ENCODE data around the gene ARFGAP3.
A peak's percentile ranks its signal among the peaks of the same experiment; 100 is the strongest.

The ARFGAP3 gene

DNA sequence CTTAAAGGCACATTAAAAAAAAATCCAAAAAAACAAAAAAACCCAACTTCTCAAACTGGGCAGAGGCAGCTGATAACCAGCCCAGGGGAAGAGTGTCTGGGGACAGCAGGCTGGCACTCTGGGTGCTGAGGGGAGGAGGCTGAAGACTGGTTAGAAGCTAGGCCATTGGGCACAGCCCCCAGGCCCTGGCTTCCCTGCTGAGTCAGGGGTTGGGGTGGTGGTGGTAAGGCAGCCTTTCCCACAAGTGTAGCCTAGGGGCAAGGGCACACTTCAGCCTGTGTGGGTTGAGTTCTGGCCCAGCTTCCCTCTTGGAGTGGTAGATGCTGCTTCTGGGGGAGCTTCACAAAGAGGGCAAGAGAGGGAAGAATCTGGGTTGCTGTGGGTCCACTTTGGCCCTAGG, 16.3 kb upstream of the ARFGAP3 start:
- no peak overlapping the region for H3K4me3 ChIP-seq (replicated peaks in 1 of 2; ENCODE audit: low read depth in 2 of 2, low read length in 2 of 2)
- TF ChIP-seq, protein P1, sequence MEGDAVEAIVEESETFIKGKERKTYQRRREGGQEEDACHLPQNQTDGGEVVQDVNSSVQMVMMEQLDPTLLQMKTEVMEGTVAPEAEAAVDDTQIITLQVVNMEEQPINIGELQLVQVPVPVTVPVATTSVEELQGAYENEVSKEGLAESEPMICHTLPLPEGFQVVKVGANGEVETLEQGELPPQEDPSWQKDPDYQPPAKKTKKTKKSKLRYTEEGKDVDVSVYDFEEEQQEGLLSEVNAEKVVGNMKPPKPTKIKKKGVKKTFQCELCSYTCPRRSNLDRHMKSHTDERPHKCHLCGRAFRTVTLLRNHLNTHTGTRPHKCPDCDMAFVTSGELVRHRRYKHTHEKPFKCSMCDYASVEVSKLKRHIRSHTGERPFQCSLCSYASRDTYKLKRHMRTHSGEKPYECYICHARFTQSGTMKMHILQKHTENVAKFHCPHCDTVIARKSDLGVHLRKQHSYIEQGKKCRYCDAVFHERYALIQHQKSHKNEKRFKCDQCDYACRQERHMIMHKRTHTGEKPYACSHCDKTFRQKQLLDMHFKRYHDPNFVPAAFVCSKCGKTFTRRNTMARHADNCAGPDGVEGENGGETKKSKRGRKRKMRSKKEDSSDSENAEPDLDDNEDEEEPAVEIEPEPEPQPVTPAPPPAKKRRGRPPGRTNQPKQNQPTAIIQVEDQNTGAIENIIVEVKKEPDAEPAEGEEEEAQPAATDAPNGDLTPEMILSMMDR (IDR thresholded peaks at IDR 0.05; ENCODE audit: low read depth, low read length): no peak
- DNase-seq (ENCODE audit: low read depth in 2 of 2): no peak

DNA sequence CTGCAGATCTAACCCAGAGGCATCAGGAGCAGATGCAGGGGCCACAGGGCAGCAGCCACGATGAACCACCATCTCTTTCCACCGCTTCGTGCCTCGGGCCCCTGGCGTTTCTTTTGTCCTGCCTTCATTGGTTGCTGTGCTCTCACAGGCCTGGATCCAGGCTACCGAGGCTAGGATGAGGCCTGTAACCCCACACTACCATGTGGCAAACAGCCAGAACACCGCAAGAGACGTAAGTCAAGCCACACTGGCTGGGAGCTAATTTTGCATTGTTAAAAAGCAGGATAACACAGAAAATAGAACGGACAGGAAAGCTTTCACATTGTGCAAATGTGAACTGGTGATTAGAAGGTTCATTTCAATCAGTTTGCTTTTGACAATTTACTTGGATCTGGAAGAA, 15.7 kb upstream of the ARFGAP3 start:
- TF ChIP-seq, protein P1 (IDR thresholded peaks at IDR 0.05; ENCODE audit: low read depth, low read length): no peak
- H3K4me3 ChIP-seq (replicated peaks in 1 of 2; ENCODE audit: low read depth in 2 of 2, low read length in 2 of 2): no peak overlapping the region

DNA sequence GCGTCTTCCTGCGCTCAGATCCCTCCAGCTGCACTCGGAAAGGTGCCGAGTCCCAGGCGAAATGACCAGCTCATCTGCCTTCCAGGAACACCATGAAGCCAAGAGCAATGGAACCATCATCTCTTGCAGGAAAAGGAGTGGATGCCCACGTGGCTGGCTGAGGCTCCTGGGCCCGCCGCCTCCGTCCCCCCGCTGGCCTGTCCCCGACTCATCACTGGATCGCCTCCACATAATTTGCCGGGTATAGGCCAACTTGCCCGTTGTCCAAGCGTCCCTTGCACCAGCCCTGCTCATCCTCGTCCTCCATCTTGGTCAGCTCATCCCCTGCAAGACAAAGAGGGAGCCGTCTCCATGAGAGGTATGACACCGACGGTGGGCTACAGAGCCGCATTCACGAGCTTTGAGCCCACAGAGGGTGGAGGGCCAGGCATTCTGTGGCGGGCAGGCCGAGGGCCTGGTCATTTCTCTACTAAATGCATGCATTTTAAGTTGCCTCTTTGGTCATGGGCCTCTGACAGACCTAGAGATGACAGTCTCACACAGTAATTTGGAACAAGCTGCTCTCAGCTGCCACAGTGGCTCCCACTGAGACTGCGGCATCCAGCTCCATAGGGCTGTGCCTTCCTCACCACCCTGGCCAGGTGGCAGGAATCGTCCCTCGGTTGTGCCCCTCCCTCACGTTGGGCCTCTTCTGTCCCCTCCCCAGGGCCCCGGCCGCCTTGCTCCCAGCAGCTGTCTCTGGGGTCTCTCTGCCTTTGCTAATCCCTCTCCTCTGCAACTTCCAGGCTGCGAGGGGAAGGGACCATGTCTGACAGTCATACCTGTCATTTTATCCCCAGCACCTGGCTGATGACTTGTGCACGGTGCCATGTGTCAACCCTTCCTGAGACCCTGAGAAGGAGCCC, 14.3 kb upstream of the ARFGAP3 start:
- H3K4me3 ChIP-seq (replicated peaks in 1 of 2; ENCODE audit: low read depth in 2 of 2, low read length in 2 of 2): no peak overlapping the region
- DNase-seq (ENCODE audit: low read depth in 2 of 2): no peak
- TF ChIP-seq, protein P1 (IDR thresholded peaks at IDR 0.05; ENCODE audit: low read depth, low read length): no peak

More for the DNA sequence above, 15.7 kb upstream of the ARFGAP3 start:
- no peak for DNase-seq (ENCODE audit: low read depth in 2 of 2)

DNA sequence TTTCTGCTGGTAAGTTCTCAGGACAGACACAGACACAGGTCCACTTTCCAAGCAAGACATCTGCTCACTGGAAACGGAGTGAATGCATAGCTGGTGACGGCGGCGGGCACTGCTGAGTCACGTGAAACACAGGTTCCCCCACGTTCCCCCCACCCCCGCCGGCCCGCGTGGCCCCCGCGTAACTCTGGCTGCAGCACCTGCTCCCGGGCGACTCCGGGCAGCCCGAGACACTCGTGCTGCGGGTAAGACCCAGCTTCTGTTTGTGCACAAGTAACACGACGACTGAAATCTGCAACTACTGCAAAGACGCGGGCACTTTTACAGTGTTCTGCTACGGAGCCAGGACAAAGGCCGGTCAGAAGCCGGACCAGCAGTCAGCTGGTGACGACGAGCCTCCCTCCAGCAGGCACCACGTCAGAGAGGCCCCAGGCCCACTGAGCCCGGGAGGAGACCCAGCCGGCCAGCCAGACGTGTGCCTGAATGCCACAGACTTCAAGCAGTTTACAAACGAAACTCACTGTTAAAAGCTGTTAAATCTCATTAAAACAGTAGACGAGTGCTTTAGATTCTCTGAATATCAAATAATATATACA, 12.9 kb upstream of the ARFGAP3 start:
- no peak for DNase-seq (ENCODE audit: low read depth in 2 of 2)
- no peak overlapping the region for H3K4me3 ChIP-seq (replicated peaks in 1 of 2; ENCODE audit: low read depth in 2 of 2, low read length in 2 of 2)
- TF ChIP-seq, protein P1 (IDR thresholded peaks at IDR 0.05; ENCODE audit: low read depth, low read length): no peak

DNA sequence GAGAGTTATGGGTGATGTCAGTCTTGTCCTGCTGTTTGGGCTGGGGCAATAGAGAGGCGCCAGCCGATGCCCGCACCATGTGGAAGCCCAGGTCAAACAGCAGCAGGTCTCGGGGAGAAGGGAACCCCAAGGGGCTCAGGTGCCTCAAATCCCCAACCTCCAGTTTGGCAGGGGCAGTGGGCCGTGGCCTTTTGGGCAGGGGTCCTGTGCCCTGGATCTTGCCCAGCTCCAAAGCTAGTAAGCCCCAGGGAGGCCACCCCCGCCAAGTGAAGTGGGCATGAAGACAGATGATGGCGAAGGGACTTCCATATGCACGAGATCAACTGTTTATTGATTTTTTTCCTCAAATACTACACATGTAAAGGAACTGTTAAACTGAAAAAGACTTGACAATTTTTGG, 12.4 kb upstream of the ARFGAP3 start:
- DNase-seq (ENCODE audit: low read depth in 2 of 2): no peak
- TF ChIP-seq, protein P1 (IDR thresholded peaks at IDR 0.05; ENCODE audit: low read depth, low read length): no peak

DNA sequence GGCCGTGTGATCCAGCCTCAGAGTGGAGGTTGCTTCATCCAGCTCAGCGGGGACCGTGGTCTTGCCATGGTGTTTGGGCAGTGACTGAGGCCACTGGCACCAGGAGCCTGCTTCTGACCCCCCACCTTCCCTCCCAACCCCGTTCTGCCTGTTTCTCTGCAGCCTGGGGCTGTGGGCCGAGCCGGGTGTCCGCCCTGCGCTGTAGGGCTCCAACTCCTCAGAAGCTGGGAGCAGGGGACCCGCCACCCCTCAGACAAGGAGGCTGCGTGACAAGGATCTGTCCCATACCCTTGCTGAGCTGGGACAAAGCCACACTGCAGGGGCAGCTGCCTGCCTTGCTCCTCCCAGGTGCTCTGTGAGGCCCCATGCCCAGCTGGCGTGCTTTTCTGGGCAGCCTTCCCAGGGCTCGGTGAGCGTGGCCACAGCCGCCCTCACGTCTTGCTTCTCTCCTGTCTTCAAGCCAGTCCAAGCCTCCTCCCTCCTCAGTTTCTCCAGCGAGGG, 11.7 kb upstream of the ARFGAP3 start:
- DNase-seq (ENCODE audit: low read depth in 2 of 2): peak in 1 of 2 donors; percentile 28
- no peak overlapping the region for H3K4me3 ChIP-seq (replicated peaks in 1 of 2; ENCODE audit: low read depth in 2 of 2, low read length in 2 of 2)
- TF ChIP-seq, protein P1 (IDR thresholded peaks at IDR 0.05; ENCODE audit: low read depth, low read length): no peak

More for the DNA sequence above, 12.4 kb upstream of the ARFGAP3 start:
- no peak overlapping the region for H3K4me3 ChIP-seq (replicated peaks in 1 of 2; ENCODE audit: low read depth in 2 of 2, low read length in 2 of 2)
